Vagina (tissue), 2 donors: ENCODE results near the gene TREML1.

ENCODE experiments used
- POLR2AphosphoS5 ChIP-seq, 2 donors: sonication (generic); formaldehyde crosslinking; IDR thresholded peaks; one replicate each; pipeline ENCODE4 v1.9.0; 2017; ENCODE audit warnings: antibody characterized with exemption in 2 of 2, mild to moderate bottlenecking in 2 of 2, low read depth in 1 of 2; ENCODE audit not compliant: insufficient read depth in 1 of 2
- TF ChIP-seq, protein P1 (sequence below), 3 experiments: fragments of 450-650 bp in 2 of 3; fragments of 200-600 bp in 1 of 3; sonication (generic) in 1 of 3; IDR thresholded peaks; one replicate each; pipeline ENCODE4 v1.5.1; 2017 to 2019; ENCODE audit warnings: antibody characterized with exemption in 3 of 3, mild to moderate bottlenecking in 2 of 3, moderate library complexity in 2 of 3

DNA sequence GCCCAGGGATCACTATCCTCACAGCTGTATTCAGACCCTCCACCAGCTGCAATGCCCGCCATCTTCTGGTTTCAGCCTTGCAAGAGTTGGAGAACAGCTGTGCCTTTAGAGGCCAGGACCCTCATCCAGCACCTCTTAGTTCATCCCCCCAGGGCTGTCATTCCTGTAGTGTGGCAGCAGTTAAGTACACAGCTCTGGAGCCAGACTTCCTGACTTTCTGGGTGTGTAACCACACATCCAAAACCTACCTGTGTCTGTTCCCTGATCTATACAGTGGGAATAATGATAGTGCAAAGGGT, 9.2 kb upstream of the TREML1 start:
- no peak for TF ChIP-seq POLR2AphosphoS5 (IDR thresholded peaks at IDR 0.05; ENCODE audit: insufficient read depth in 1 of 2, low read depth in 1 of 2)
- TF ChIP-seq, protein P1, sequence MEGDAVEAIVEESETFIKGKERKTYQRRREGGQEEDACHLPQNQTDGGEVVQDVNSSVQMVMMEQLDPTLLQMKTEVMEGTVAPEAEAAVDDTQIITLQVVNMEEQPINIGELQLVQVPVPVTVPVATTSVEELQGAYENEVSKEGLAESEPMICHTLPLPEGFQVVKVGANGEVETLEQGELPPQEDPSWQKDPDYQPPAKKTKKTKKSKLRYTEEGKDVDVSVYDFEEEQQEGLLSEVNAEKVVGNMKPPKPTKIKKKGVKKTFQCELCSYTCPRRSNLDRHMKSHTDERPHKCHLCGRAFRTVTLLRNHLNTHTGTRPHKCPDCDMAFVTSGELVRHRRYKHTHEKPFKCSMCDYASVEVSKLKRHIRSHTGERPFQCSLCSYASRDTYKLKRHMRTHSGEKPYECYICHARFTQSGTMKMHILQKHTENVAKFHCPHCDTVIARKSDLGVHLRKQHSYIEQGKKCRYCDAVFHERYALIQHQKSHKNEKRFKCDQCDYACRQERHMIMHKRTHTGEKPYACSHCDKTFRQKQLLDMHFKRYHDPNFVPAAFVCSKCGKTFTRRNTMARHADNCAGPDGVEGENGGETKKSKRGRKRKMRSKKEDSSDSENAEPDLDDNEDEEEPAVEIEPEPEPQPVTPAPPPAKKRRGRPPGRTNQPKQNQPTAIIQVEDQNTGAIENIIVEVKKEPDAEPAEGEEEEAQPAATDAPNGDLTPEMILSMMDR (IDR thresholded peaks at IDR 0.05), result no peak
